PC-3 (cell line): ENCODE data around the gene MON1A. TPM values are rescaled to one million over a fixed set of nuclear protein-coding genes. Genes with fewer than 3 reads are reported as not detected.

ENCODE experiments used
- ATAC-seq: fragments of 200-7000 bp; cut with Tn5 transposase; 2 replicates; pipeline ENCODE4 v1.9.1; 2020; ENCODE audit warnings: mild to moderate bottlenecking, moderate library complexity
- BruUV-seq: library from RNA; stranded (reverse); fragments of 400-500 nt; replicated peaks from 2 replicates; lab custom pipeline; 2021; lab: Mats Ljungman, UMichigan
- CTCF ChIA-PET: fragments of 300-600 bp; sonication (Branson Sonifier 250); formaldehyde crosslinking; loops from one replicate; lab custom pipeline; 2022; ENCODE audit warnings: antibody characterized with exemption; lab: Charles Lee
- POLR2A ChIA-PET: fragments of 300-600 bp; sonication (Branson Sonifier 250); formaldehyde crosslinking; loops from one replicate; lab custom pipeline; 2022; ENCODE audit warnings: antibody characterized with exemption; ENCODE audit not compliant: unreplicated experiment; lab: Charles Lee
- DNase-seq: peaks from one replicate; pipeline ENCODE4 v3.0.0-alpha.2; 2015
- H2AFZ ChIP-seq: fragments of 300-600 bp; sonication (generic); 2 replicates; pipeline ENCODE4 v1.6.0; 2016; ENCODE audit warnings: antibody characterized with exemption, low read length
- H3F3A ChIP-seq: fragments of 300-600 bp; sonication (generic); one replicate; pipeline ENCODE4 v1.6.0; 2017; ENCODE audit warnings: antibody characterized with exemption, low read length, control low read depth, mild to moderate bottlenecking; ENCODE audit not compliant: unreplicated experiment
- H3K27ac ChIP-seq: fragments of 300-600 bp; sonication (generic); 2 replicates; pipeline ENCODE4 v1.5.1; 2016; ENCODE audit warnings: mild to moderate bottlenecking, low read length
- H3K27me3 ChIP-seq: fragments of 300-600 bp; sonication (generic); 2 replicates; pipeline ENCODE4 v1.6.1; 2016; ENCODE audit warnings: low read length, mixed read lengths
- H3K36me3 ChIP-seq: fragments of 300-600 bp; sonication (generic); 2 replicates; pipeline ENCODE4 v1.6.1; 2016; ENCODE audit warnings: low read depth, mixed run types, low read length, mixed read lengths
- H3K4me1 ChIP-seq: fragments of 300-600 bp; sonication (generic); 2 replicates; pipeline ENCODE4 v1.5.1; 2016; ENCODE audit warnings: low read length; ENCODE audit not compliant: insufficient read depth
- H3K4me2 ChIP-seq: fragments of 300-600 bp; sonication (generic); 2 replicates; pipeline ENCODE4 v1.6.0; 2016; ENCODE audit warnings: low read length
- H3K4me3 ChIP-seq: fragments of 300-600 bp; sonication (generic); 2 replicates; pipeline ENCODE4 v1.5.1; 2016; ENCODE audit warnings: mild to moderate bottlenecking, low read length, mixed read lengths
- H3K79me2 ChIP-seq: fragments of 300-600 bp; sonication (generic); 2 replicates; pipeline ENCODE4 v1.6.1; 2017; ENCODE audit warnings: low read length, mixed read lengths
- H3K9ac ChIP-seq: fragments of 300-600 bp; sonication (generic); 2 replicates; pipeline ENCODE4 v1.6.0; 2016; ENCODE audit warnings: mild to moderate bottlenecking, low read length
- H3K9me2 ChIP-seq: fragments of 300-600 bp; sonication (generic); replicated peaks from 2 replicates; pipeline ENCODE4 v1.6.1; 2016; ENCODE audit warnings: mixed run types, low read length, mixed read lengths
- H3K9me3 ChIP-seq: fragments of 300-600 bp; sonication (generic); 2 replicates; pipeline ENCODE4 v1.6.1; 2016; ENCODE audit warnings: low read length, mixed read lengths
- H4K20me1 ChIP-seq: fragments of 300-600 bp; sonication (generic); 2 replicates; pipeline ENCODE4 v1.6.1; 2016; ENCODE audit warnings: low read length, mixed read lengths
- CTCF ChIP-seq: fragments of 300-600 bp; sonication (generic); conservative IDR thresholded peaks from 2 replicates; pipeline ENCODE4 v1.5.1; 2017; ENCODE audit warnings: antibody characterized with exemption, low read depth, mild to moderate bottlenecking, low read length
- EZH2 ChIP-seq: fragments of 300-600 bp; sonication (generic); IDR thresholded peaks from one replicate; pipeline ENCODE4 v1.6.1; 2017; ENCODE audit warnings: antibody characterized with exemption, mild to moderate bottlenecking, low read length; ENCODE audit not compliant: unreplicated experiment
- EZH2phosphoT487 ChIP-seq: fragments of 300-600 bp; sonication (generic); IDR thresholded peaks from 2 replicates; pipeline ENCODE4 v1.6.1; 2018; ENCODE audit warnings: mild to moderate bottlenecking, antibody characterized with exemption, low read length, borderline replicate concordance
- intact Hi-C: fragments of 100-400 bp; cut with micrococcal nuclease; formaldehyde crosslinking; loops from 2 replicates; pipeline ENCODE4 v1.9.0; 2023
- total RNA-seq: library from RNA; depleted of rRNA; stranded (reverse); fragments of >200 nt; gene quantifications from 2 replicates; pipeline ENCODE4 v1.2.3, GENCODE V29; 2014

The MON1A gene
- total RNA-seq, 1 experiment from 2014 or later: 20.8 TPM

GRCh38 chr3:49869525-49870126 is 60.0 kb downstream of the MON1A start, which contains the start of gene CAMKV:
Gene CAMKV, minus strand, starts transcription at chr3:49869906. Its CDS starts 7,518 bp downstream, at chr3:49862388.
- no peaks in the 10 kb centered on the region for H4K20me1 ChIP-seq
- H3K79me2 ChIP-seq: no peaks in the 10 kb centered on the region
- ATAC-seq (no peak; the same call in 1 of the 2 replicates), DNase-seq (no peak)
- no peak within 1 kb of the TSS for H3K9ac ChIP-seq
- H3K4me1 ChIP-seq: no peaks in the 10 kb centered on the region
- CTCF ChIA-PET: no interaction called here
- no peak within 1 kb of the TSS for H3K4me3 ChIP-seq
- no peak within 1 kb of the TSS for H3K4me2 ChIP-seq
- H3F3A ChIP-seq: no peaks in the 10 kb centered on the region
- intact Hi-C loops: no loop called here
- H3K27ac ChIP-seq: no peak within 1 kb of the TSS
- peaks cover 3% of the 10 kb centered on the region; the same call in 1 of the 2 replicates for H3K27me3 ChIP-seq
- TF ChIP-seq EZH2 (no peak), EZH2phosphoT487 (no peak), CTCF (no peak)
- no peaks in the 10 kb centered on the region for H3K9me2 ChIP-seq
- no TSS peak for BruUV-seq
- no peaks in the 10 kb centered on the region for H3K9me3 ChIP-seq
- POLR2A ChIA-PET: no interaction called here
- H3K36me3 ChIP-seq: no peaks in the 10 kb centered on the region
- H2AFZ ChIP-seq: no peak within 1 kb of the TSS

DNA sequence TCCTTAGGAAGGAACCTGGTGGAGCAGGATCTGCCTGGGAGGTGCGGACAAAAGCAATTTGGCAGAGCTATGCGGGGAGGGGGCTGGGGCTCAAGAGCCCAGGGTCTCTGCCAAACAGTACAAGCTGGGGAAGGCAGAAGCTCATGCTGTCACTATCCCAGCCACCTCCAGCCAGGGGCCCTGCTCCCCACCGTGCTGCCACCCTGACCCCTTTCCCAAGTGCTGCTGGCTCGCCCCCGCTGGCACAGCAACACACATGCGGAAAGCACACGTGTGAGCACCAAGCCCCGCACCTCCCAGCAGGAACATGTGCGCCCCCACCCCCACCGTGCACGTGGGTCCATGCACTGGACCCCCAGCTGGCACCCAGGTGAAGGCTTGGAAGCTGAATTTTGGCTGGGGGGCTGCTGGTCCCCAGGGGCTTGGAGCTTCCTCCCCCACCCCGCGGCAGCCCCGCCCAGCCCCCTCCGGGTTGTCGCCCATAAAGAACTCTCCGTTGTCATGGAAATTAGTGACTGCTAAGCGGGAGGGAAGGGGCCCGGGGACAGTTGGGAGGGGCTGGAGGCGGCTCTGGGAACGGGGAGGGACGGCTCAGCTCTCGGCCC is 60.6 kb downstream of the MON1A start:
- CTCF ChIA-PET: no interaction called here
- no peak overlapping the region for H3K4me2 ChIP-seq

More for the DNA sequence above, 60.6 kb downstream of the MON1A start:
- intact Hi-C loops: no loop called here
- H3K36me3 ChIP-seq: no peaks in the 10 kb centered on the region
- no peak overlapping the region for H2AFZ ChIP-seq
- ATAC-seq: no peak
- H3K9me2 ChIP-seq: no peaks in the 10 kb centered on the region
- BruUV-seq: no TSS peak
- H3K4me3 ChIP-seq: no peak overlapping the region
- no peak for DNase-seq
- no peak overlapping the region for H3K27ac ChIP-seq
- no peaks in the 10 kb centered on the region for H4K20me1 ChIP-seq
- no peak overlapping the region for H3K9ac ChIP-seq
- H3K9me3 ChIP-seq: no peaks in the 10 kb centered on the region
- no peaks in the 10 kb centered on the region for H3K79me2 ChIP-seq
- POLR2A ChIA-PET: no interaction called here
- H3K4me1 ChIP-seq: no peaks in the 10 kb centered on the region
- TF ChIP-seq EZH2phosphoT487 (no peak), CTCF (no peak), EZH2 (no peak)
- H3F3A ChIP-seq: no peaks in the 10 kb centered on the region
- H3K27me3 ChIP-seq: peaks cover 3% of the 10 kb centered on the region; the same call in 1 of the 2 replicates
